HG03342 (cell line): ENCODE measurements around the gene C1orf174.

Source experiments
- ATAC-seq: cut with Tn5 transposase; IDR thresholded peaks from one replicate; pipeline ENCODE4 v1.9.1; 2021; ENCODE audit warnings: mild to moderate bottlenecking, moderate library complexity; ENCODE audit not compliant: unreplicated experiment

C1orf174 gene

GRCh38 chr1:3841491-3841890 is 58.6 kb downstream of the C1orf174 start:
- no peak for ATAC-seq
